HCT116 (cell line): ENCODE measurements around the gene LRP1B.

Experiments
- EZH2 ChIP-seq: fragments of 200-600 bp; sonication (generic); IDR thresholded peaks from 2 replicates; pipeline ENCODE4 v1.6.1; 2017; ENCODE audit warnings: antibody characterized with exemption, mixed run types
- EZH2phosphoT487 ChIP-seq: fragments of 200-600 bp; IDR thresholded peaks from 2 replicates; pipeline ENCODE4 v1.6.1; 2018; ENCODE audit warnings: antibody characterized with exemption, borderline replicate concordance
- POLR2A ChIP-seq: IDR thresholded peaks from 2 replicates; pipeline ENCODE4 v1.7.0; 2011; ENCODE audit warnings: borderline replicate concordance; ENCODE audit not compliant: insufficient read depth, insufficient read length; ENCODE audit errors: extremely low read depth
- POLR2AphosphoS5 ChIP-seq: IDR thresholded peaks from 2 replicates; pipeline ENCODE4 v1.6.1; 2011; ENCODE audit warnings: mild to moderate bottlenecking, low read depth, low read length, moderate library complexity
- RAD21 ChIP-seq: IDR thresholded peaks from 2 replicates; pipeline ENCODE4 v1.6.1; 2012; ENCODE audit warnings: low read depth, mild to moderate bottlenecking
- YY1 ChIP-seq: IDR thresholded peaks from 2 replicates; pipeline ENCODE4 v1.6.1; 2011; ENCODE audit warnings: low read length, low read depth, moderate library complexity, mild to moderate bottlenecking; ENCODE audit not compliant: insufficient replicate concordance; ENCODE audit errors: extremely low read depth
- ZNF274 ChIP-seq: fragments of 200-500 bp; sonication (Bioruptor generic); IDR thresholded peaks from 2 replicates; pipeline ENCODE4 v1.6.1; 2014; ENCODE audit warnings: mild to moderate bottlenecking, low read depth, low read length, inconsistent platforms
- TF ChIP-seq, protein P1 (sequence below), 3 experiments: fragments of 200-600 bp in 1 of 3; sonication (generic) in 1 of 3; IDR thresholded peaks in 2 of 3; conservative IDR thresholded peaks in 1 of 3; 2 replicates each; pipeline ENCODE4 v1.5.1; 2012 to 2017; ENCODE audit warnings: low read depth in 2 of 3, low read length in 2 of 3, antibody characterized with exemption in 1 of 3, borderline replicate concordance in 1 of 3, control low read depth in 1 of 3, mild to moderate bottlenecking in 1 of 3, mixed read lengths in 1 of 3, mixed run types in 1 of 3, moderate library complexity in 1 of 3; ENCODE audit not compliant: insufficient read depth in 1 of 3
- TF ChIP-seq, protein P2 (sequence below): IDR thresholded peaks from 2 replicates; pipeline ENCODE4 v1.6.1; 2011; ENCODE audit warnings: mild to moderate bottlenecking, low read length, moderate library complexity; ENCODE audit not compliant: insufficient replicate concordance; ENCODE audit errors: extremely low read depth
- TF ChIP-seq, protein P3 (sequence below): IDR thresholded peaks from 2 replicates; pipeline ENCODE4 v1.6.1; 2012; ENCODE audit warnings: low read depth

DNA sequence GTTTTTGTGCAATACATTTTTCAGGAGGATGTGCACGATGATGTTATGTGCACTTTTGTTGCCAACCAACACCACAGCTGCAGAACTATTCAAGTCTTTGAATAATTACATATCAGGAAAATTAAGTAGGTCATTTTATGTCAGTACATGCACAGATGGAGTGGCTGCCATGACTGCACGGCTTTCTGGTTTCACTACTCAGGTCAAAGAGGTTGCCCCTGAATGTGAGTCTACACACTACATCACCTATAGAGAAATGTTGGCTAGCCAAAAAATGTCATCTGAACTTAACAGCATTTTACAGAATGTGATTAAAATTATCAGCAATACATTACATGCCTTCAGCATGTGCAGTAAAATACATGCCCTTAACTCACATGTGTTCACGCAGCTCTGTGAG lies 1713.3 kb downstream of the LRP1B start:
- TF ChIP-seq, protein P1, sequence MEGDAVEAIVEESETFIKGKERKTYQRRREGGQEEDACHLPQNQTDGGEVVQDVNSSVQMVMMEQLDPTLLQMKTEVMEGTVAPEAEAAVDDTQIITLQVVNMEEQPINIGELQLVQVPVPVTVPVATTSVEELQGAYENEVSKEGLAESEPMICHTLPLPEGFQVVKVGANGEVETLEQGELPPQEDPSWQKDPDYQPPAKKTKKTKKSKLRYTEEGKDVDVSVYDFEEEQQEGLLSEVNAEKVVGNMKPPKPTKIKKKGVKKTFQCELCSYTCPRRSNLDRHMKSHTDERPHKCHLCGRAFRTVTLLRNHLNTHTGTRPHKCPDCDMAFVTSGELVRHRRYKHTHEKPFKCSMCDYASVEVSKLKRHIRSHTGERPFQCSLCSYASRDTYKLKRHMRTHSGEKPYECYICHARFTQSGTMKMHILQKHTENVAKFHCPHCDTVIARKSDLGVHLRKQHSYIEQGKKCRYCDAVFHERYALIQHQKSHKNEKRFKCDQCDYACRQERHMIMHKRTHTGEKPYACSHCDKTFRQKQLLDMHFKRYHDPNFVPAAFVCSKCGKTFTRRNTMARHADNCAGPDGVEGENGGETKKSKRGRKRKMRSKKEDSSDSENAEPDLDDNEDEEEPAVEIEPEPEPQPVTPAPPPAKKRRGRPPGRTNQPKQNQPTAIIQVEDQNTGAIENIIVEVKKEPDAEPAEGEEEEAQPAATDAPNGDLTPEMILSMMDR (IDR thresholded peaks at IDR 0.05 in 2 of 3, conservative IDR thresholded peaks at IDR 0.05 in 1 of 3; ENCODE audit: borderline replicate concordance in 1 of 3, insufficient read depth in 1 of 3, low read depth in 2 of 3, low read length in 2 of 3): no peak
- TF ChIP-seq, protein P2, sequence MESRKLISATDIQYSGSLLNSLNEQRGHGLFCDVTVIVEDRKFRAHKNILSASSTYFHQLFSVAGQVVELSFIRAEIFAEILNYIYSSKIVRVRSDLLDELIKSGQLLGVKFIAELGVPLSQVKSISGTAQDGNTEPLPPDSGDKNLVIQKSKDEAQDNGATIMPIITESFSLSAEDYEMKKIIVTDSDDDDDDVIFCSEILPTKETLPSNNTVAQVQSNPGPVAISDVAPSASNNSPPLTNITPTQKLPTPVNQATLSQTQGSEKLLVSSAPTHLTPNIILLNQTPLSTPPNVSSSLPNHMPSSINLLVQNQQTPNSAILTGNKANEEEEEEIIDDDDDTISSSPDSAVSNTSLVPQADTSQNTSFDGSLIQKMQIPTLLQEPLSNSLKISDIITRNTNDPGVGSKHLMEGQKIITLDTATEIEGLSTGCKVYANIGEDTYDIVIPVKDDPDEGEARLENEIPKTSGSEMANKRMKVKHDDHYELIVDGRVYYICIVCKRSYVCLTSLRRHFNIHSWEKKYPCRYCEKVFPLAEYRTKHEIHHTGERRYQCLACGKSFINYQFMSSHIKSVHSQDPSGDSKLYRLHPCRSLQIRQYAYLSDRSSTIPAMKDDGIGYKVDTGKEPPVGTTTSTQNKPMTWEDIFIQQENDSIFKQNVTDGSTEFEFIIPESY: no peak
- TF ChIP-seq POLR2AphosphoS5: no peak
- no peak for TF ChIP-seq EZH2
- no peak for TF ChIP-seq ZNF274
- TF ChIP-seq, protein P3, sequence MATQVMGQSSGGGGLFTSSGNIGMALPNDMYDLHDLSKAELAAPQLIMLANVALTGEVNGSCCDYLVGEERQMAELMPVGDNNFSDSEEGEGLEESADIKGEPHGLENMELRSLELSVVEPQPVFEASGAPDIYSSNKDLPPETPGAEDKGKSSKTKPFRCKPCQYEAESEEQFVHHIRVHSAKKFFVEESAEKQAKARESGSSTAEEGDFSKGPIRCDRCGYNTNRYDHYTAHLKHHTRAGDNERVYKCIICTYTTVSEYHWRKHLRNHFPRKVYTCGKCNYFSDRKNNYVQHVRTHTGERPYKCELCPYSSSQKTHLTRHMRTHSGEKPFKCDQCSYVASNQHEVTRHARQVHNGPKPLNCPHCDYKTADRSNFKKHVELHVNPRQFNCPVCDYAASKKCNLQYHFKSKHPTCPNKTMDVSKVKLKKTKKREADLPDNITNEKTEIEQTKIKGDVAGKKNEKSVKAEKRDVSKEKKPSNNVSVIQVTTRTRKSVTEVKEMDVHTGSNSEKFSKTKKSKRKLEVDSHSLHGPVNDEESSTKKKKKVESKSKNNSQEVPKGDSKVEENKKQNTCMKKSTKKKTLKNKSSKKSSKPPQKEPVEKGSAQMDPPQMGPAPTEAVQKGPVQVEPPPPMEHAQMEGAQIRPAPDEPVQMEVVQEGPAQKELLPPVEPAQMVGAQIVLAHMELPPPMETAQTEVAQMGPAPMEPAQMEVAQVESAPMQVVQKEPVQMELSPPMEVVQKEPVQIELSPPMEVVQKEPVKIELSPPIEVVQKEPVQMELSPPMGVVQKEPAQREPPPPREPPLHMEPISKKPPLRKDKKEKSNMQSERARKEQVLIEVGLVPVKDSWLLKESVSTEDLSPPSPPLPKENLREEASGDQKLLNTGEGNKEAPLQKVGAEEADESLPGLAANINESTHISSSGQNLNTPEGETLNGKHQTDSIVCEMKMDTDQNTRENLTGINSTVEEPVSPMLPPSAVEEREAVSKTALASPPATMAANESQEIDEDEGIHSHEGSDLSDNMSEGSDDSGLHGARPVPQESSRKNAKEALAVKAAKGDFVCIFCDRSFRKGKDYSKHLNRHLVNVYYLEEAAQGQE: no peak
- TF ChIP-seq POLR2A: no peak
- TF ChIP-seq RAD21: no peak
- TF ChIP-seq EZH2phosphoT487: no peak
- TF ChIP-seq YY1: no peak
